NCI-H1694 (cell line): ENCODE data around the gene CPNE7.

ENCODE experiments used
- DNase-seq: peaks from one replicate; lab custom pipeline; 2025; lab: John Stamatoyannopoulos, UW

Gene CPNE7

GRCh38 chr16:89604764-89605163, 29.2 kb downstream of the CPNE7 start:
- no peak for DNase-seq

- DNase-seq, result no peak
These were observed 29.8 kb downstream of the CPNE7 start for GRCh38 chr16:89605186-89605970.

- DNase-seq, result no peak
These were observed 30.4 kb downstream of the CPNE7 start for GRCh38 chr16:89606006-89606405.

GRCh38 chr16:89607453-89607852, 31.9 kb downstream of the CPNE7 start:
- DNase-seq, result no peak

- DNase-seq, result no peak
These were observed 32.6 kb downstream of the CPNE7 start for GRCh38 chr16:89607937-89608740.

GRCh38 chr16:89610108-89610453, 34.5 kb downstream of the CPNE7 start:
- DNase-seq, result no peak

- no peak for DNase-seq
These were observed 37.0 kb downstream of the CPNE7 start for GRCh38 chr16:89612415-89613166.

- no peak for DNase-seq
These were observed 37.8 kb downstream of the CPNE7 start, which contains the start of gene DPEP1 for GRCh38 chr16:89613231-89613953. Gene DPEP1 (plus strand): TSS chr16:89613642. CDS start chr16:89630411, 16,769 bp downstream.

GRCh38 chr16:89613954-89614459, 38.4 kb downstream of the CPNE7 start:
- DNase-seq, result no peak

- no peak for DNase-seq
These were observed 39.6 kb downstream of the CPNE7 start for GRCh38 chr16:89615176-89615575.

GRCh38 chr16:89615596-89616090, 40.1 kb downstream of the CPNE7 start:
- DNase-seq, result no peak

GRCh38 chr16:89616623-89617022, 41.1 kb downstream of the CPNE7 start:
- DNase-seq, result no peak

GRCh38 chr16:89617036-89617435, 41.5 kb downstream of the CPNE7 start:
- no peak for DNase-seq

GRCh38 chr16:89618109-89618998, 42.8 kb downstream of the CPNE7 start:
- no peak for DNase-seq

- DNase-seq, result no peak
These were observed 44.3 kb downstream of the CPNE7 start for GRCh38 chr16:89619840-89620239.

GRCh38 chr16:89620406-89620841, 44.9 kb downstream of the CPNE7 start:
- no peak for DNase-seq

GRCh38 chr16:89621136-89621697, 45.7 kb downstream of the CPNE7 start:
- no peak for DNase-seq

GRCh38 chr16:89621698-89622409, 46.3 kb downstream of the CPNE7 start:
- no peak for DNase-seq

GRCh38 chr16:89623511-89624261, 48.1 kb downstream of the CPNE7 start:
- DNase-seq, result no peak
